HepG2 (cell line): ENCODE data around the gene SYNE3. TPM values are rescaled to one million over a fixed set of nuclear protein-coding genes. Genes with fewer than 3 reads are reported as not detected.

Source experiments
- ATF3 ChIP-seq: sonication (generic); formaldehyde crosslinking; IDR thresholded peaks from 2 replicates; pipeline ENCODE4 v1.4.0; 2020; ENCODE audit warnings: missing genetic modification reagents
- DNMT3B ChIP-seq: conservative IDR thresholded peaks from 2 replicates; pipeline ENCODE4 v1.6.1; 2016; ENCODE audit warnings: missing biosample characterization, control low read depth
- ESRRA ChIP-seq: sonication (generic); formaldehyde crosslinking; IDR thresholded peaks from 2 replicates; pipeline ENCODE4 v1.5.1; 2020; ENCODE audit warnings: mild to moderate bottlenecking, low read depth, missing genetic modification reagents
- FOXP1 ChIP-seq, 2 experiments: fragments of 450-650 bp in 1 of 2; IDR thresholded peaks; 2 replicates each; pipeline ENCODE4 v1.6.1; 2017 to 2018; ENCODE audit warnings: antibody characterized with exemption in 1 of 2
- GATAD1 ChIP-seq: IDR thresholded peaks from 2 replicates; pipeline ENCODE4 v1.6.1; 2016; ENCODE audit warnings: missing genetic modification reagents, missing compliant biosample characterization
- ISX ChIP-seq: sonication (generic); formaldehyde crosslinking; conservative IDR thresholded peaks from 2 replicates; pipeline ENCODE4 v1.5.0; 2020; ENCODE audit warnings: missing genetic modification reagents
- MEIS1 ChIP-seq: sonication (generic); formaldehyde crosslinking; IDR thresholded peaks from 2 replicates; pipeline ENCODE4 v1.9.0; 2021; ENCODE audit warnings: mild to moderate bottlenecking, missing genetic modification reagents, moderate library complexity, borderline replicate concordance
- MYPOP ChIP-seq: sonication (generic); formaldehyde crosslinking; IDR thresholded peaks from 2 replicates; pipeline ENCODE4 v1.8.1; 2023; ENCODE audit warnings: mild to moderate bottlenecking, moderate library complexity, missing genetic modification reagents
- USF2 ChIP-seq, 2 experiments: sonication (generic) in 1 of 2; formaldehyde crosslinking in 1 of 2; IDR thresholded peaks; 2 replicates each; pipeline versions ENCODE4 v1.5.1 to v1.6.1; 2011 to 2020; ENCODE audit warnings: borderline replicate concordance in 1 of 2, low read depth in 1 of 2, low read length in 1 of 2, mild to moderate bottlenecking in 1 of 2, missing genetic modification reagents in 1 of 2, moderate library complexity in 1 of 2
- ZFP91 ChIP-seq: sonication (generic); formaldehyde crosslinking; IDR thresholded peaks from 2 replicates; pipeline ENCODE4 v1.9.0; 2022; ENCODE audit warnings: missing genetic modification reagents, mild to moderate bottlenecking, borderline replicate concordance
- ZNF3 ChIP-seq: IDR thresholded peaks from 2 replicates; pipeline ENCODE4 v1.7.0; 2017; ENCODE audit warnings: inconsistent platforms
- ZNF644 ChIP-seq: IDR thresholded peaks from 2 replicates; pipeline ENCODE4 v1.6.1; 2016; ENCODE audit warnings: low read depth
- ZSCAN9 ChIP-seq: IDR thresholded peaks from 2 replicates; pipeline ENCODE4 v1.6.1; 2016; ENCODE audit warnings: borderline replicate concordance
- polyA plus RNA-seq, 8 experiments: library from polyadenylated mRNA; depleted of rRNA in 3 of 8; stranded (reverse) in 7 of 8; unstranded in 1 of 8; fragments of >200 nt; fragmentation: Illumina TruSeq in 4 of 8; extraction: Trizol in 4 of 8; gene quantifications; 2 replicates each; pipeline versions ENCODE4 v1.2.1 to v1.2.3, GENCODE V29; 2011 to 2016; ENCODE audit warnings: low read depth in 4 of 8, missing spikeins in 1 of 8, mixed read lengths in 1 of 8; ENCODE audit not compliant: insufficient read depth in 1 of 8
- total RNA-seq, 5 experiments: library from RNA; depleted of rRNA; stranded (reverse); fragments of >200 nt; fragmentation: Illumina TruSeq; extraction: Trizol; gene quantifications; 2 replicates each; pipeline ENCODE4 v1.2.3, GENCODE V29; 2016; ENCODE audit warnings: low read depth in 1 of 5
- TF ChIP-seq, protein P1 (sequence below): sonication (generic); formaldehyde crosslinking; IDR thresholded peaks from 2 replicates; pipeline ENCODE4 v1.5.0; 2020; ENCODE audit warnings: mild to moderate bottlenecking, low read depth, missing genetic modification reagents, borderline replicate concordance
- TF ChIP-seq, protein P2 (sequence below): sonication (generic); formaldehyde crosslinking; IDR thresholded peaks from 2 replicates; pipeline ENCODE4; 2020; ENCODE audit warnings: missing genetic modification reagents, mild to moderate bottlenecking, borderline replicate concordance
- TF ChIP-seq, protein P3 (sequence below): sonication (generic); formaldehyde crosslinking; IDR thresholded peaks from 2 replicates; pipeline ENCODE4 v1.4.0; 2020; ENCODE audit warnings: mild to moderate bottlenecking, missing genetic modification reagents, borderline replicate concordance

Gene SYNE3
- total and polyA plus RNA-seq, 2 of the 13 experiments (the other 11 are each of a cell fraction or from before 2014, with no cell fraction given) = 7.8 to 8.0 TPM

DNA sequence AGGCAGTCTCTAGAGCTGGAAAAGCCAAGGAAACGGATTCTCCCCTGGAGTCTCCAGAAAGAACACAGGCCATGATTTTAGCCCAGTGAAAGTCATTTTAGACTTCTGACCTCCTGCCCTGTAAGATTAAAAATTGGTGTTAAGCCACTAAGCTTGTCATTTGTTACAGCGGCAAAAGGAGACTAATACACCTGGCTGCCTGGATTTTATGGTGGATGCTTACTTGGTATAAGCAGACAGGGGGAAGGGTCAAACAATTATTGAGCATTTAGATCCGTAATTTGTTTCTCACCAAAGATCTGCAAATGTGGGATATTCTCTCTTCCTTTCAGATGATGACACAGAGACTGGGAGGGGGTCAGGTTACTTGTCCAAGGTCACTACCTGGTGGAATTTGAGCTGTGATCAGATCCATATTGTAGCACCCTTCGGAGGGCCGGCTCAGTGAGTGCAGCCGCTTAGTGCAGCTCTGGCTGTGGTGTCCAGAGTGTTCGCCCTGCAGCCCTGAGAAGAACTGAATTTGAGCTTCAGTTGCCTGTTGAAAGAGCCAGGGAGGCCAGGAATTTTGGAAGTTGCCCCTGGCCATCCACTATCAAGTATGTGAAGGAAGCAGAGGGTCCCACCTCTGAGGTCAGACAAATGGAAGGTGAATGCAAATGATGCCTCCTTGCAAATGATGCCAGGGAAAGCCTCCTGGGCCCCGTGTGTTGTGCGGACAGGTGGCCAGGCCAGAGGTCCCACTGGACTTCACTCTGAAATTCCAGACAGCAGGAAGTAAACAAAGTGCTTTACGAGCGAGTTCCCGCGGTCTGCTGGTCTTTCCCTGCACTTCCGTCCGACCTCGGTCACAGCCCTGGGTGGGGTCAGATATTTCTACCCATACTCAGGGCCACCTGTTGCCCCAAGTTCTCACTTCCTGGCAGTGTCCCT is 33.5 kb upstream of the SYNE3 start (continued):
- peak; percentile 84; the same call in 1 of the 2 replicates for TF ChIP-seq MEIS1 (CRISPR knock-in tag)
- TF ChIP-seq, protein P1, sequence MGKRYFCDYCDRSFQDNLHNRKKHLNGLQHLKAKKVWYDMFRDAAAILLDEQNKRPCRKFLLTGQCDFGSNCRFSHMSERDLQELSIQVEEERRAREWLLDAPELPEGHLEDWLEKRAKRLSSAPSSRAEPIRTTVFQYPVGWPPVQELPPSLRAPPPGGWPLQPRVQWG = no peak
- TF ChIP-seq ZSCAN9 (CRISPR knock-in tag) = peak; percentile 43; the same call in 1 of the 2 replicates
- TF ChIP-seq ATF3 = peak; percentile 28; the same call in 1 of the 2 replicates
- TF ChIP-seq, protein P2, sequence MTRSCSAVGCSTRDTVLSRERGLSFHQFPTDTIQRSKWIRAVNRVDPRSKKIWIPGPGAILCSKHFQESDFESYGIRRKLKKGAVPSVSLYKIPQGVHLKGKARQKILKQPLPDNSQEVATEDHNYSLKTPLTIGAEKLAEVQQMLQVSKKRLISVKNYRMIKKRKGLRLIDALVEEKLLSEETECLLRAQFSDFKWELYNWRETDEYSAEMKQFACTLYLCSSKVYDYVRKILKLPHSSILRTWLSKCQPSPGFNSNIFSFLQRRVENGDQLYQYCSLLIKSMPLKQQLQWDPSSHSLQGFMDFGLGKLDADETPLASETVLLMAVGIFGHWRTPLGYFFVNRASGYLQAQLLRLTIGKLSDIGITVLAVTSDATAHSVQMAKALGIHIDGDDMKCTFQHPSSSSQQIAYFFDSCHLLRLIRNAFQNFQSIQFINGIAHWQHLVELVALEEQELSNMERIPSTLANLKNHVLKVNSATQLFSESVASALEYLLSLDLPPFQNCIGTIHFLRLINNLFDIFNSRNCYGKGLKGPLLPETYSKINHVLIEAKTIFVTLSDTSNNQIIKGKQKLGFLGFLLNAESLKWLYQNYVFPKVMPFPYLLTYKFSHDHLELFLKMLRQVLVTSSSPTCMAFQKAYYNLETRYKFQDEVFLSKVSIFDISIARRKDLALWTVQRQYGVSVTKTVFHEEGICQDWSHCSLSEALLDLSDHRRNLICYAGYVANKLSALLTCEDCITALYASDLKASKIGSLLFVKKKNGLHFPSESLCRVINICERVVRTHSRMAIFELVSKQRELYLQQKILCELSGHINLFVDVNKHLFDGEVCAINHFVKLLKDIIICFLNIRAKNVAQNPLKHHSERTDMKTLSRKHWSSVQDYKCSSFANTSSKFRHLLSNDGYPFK (CRISPR knock-in tag) = peak; percentile 96
- TF ChIP-seq DNMT3B = 0 out of 2 replicates have a peak, but pooled peaks have one; percentile 26
- no peak for TF ChIP-seq ZNF3 (CRISPR knock-in tag)
- TF ChIP-seq MYPOP (CRISPR knock-in tag) = no peak
- TF ChIP-seq ZNF644 = no peak
- peak; percentile 78 for TF ChIP-seq ESRRA (CRISPR knock-in tag)
- TF ChIP-seq ISX (CRISPR knock-in tag) = no peak
- TF ChIP-seq, protein P3, sequence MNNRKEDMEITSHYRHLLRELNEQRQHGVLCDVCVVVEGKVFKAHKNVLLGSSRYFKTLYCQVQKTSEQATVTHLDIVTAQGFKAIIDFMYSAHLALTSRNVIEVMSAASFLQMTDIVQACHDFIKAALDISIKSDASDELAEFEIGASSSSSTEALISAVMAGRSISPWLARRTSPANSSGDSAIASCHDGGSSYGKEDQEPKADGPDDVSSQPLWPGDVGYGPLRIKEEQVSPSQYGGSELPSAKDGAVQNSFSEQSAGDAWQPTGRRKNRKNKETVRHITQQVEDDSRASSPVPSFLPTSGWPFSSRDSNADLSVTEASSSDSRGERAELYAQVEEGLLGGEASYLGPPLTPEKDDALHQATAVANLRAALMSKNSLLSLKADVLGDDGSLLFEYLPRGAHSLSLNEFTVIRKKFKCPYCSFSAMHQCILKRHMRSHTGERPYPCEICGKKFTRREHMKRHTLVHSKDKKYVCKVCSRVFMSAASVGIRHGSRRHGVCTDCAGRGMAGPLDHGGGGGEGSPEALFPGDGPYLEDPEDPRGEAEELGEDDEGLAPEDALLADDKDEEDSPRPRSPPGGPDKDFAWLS (CRISPR knock-in tag) = 0 out of 2 replicates have a peak, but pooled peaks have one; percentile 67
- peak; percentile 68; the same call in 1 of the 2 replicates for TF ChIP-seq GATAD1 (CRISPR knock-in tag)
- TF ChIP-seq USF2 (IDR thresholded peaks at IDR 0.05; ENCODE audit: low read depth, low read length) = no peak
- no peak for TF ChIP-seq USF2 (CRISPR knock-in tag; IDR thresholded peaks at IDR 0.05; ENCODE audit: borderline replicate concordance)
- TF ChIP-seq ZFP91 (CRISPR knock-in tag) = peak; percentile 69; the same call in 1 of the 2 replicates
- no peak for TF ChIP-seq FOXP1 (IDR thresholded peaks at IDR 0.05)
- TF ChIP-seq FOXP1 (CRISPR knock-in tag; IDR thresholded peaks at IDR 0.05) = peak; percentile 74
